SJCRH30 (cell line): ENCODE results near the gene TAF6. TPM values are rescaled to one million over a fixed set of nuclear protein-coding genes. Genes with fewer than 3 reads are reported as not detected.

Experiments used
- DNase-seq, 2 experiments: peaks; one replicate each; pipeline ENCODE4 v3.0.0-alpha.2; 2015 to 2020
- H3K27ac ChIP-seq: fragments of 250-450 bp; sonication (Bioruptor Pico); 2 replicates; pipeline ENCODE4 v1.5.1; 2020; ENCODE audit warnings: mild to moderate bottlenecking, moderate library complexity
- H3K27me3 ChIP-seq: fragments of 250-450 bp; sonication (Bioruptor Pico); 2 replicates; pipeline ENCODE4 v1.5.1; 2020; ENCODE audit warnings: mild to moderate bottlenecking, moderate library complexity
- H3K36me3 ChIP-seq: fragments of 250-450 bp; sonication (Bioruptor Pico); 2 replicates; pipeline ENCODE4 v1.5.1; 2020; ENCODE audit warnings: mild to moderate bottlenecking, moderate library complexity
- H3K4me1 ChIP-seq: fragments of 250-450 bp; sonication (Bioruptor Pico); 2 replicates; pipeline ENCODE4 v1.5.1; 2020; ENCODE audit warnings: mild to moderate bottlenecking, moderate library complexity
- H3K4me3 ChIP-seq: fragments of 250-450 bp; sonication (Bioruptor Pico); 2 replicates; pipeline ENCODE4 v1.5.1; 2020; ENCODE audit warnings: mild to moderate bottlenecking, moderate library complexity
- H3K9me3 ChIP-seq: fragments of 250-450 bp; sonication (Bioruptor Pico); replicated peaks from 2 replicates; pipeline ENCODE4 v1.5.1; 2020; ENCODE audit warnings: mild to moderate bottlenecking, moderate library complexity
- total RNA-seq: library from RNA; depleted of rRNA; stranded (reverse); fragments of >200 nt; shearing (Covaris generic); gene quantifications from 2 replicates; pipeline ENCODE4 v1.2.3, GENCODE V29; 2014; rRNA removed

The TAF6 gene
- total RNA-seq: 42.2 and 47.8 TPM in 2 replicates

DNA sequence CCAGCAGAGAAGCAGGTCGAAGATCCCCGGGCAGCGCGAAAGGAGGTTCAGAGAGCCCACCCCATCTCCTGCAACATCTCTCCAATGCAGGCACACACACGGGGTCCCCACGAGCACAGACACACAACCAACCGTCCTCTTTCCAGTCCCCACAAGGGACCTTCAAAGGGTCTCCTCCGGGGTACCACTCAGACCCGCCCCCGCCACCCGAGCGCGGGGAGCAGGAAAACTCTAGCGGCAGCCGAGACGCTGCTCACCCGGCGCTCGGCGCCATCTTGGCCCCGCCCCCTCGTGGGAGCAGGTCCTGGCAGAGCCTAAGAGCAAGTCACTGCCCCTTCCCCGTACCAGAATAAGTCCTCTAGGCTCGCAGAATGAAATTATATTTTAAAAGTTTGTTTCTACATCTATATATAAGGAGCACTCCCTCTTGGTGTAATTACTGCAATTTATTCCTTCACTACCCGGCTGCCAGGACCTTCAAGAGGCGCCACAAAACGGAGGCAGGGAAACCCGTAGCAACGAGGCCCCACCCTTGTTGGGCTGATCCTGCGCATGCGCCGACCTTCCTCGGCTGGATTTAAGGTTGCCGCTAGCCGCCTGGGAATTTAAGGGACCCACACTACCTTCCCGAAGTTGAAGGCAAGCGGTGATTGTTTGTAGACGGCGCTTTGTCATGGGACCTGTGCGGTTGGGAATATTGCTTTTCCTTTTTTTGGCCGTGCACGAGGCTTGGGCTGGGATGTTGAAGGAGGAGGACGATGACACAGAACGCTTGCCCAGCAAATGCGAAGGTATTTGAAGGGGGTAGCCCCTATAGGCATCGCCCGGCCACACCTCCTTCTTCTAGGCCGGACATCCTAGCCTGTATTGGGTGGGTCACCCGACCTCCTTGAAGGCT, at the start of gene TAF6, which contains the start of gene CNPY4:
Gene TAF6, minus strand, starts transcription at position 287 of the 898 bp plus-strand sequence. CDS start 5,149 bp downstream, outside the sequence.
Gene CNPY4, plus strand, starts transcription at position 563 of the 898 bp plus-strand sequence. Its CDS starts 111 bp downstream, at position 674.
- Histone ChIP-seq H3K4me1 (no peaks in the 10 kb centered on the region), H3K27me3 (no peaks in the 10 kb centered on the region), H3K36me3 (no peaks in the 10 kb centered on the region), H3K27ac (peak within 1 kb of the TSS; percentile 92), H3K4me3 (peak within 1 kb of the TSS; percentile 80), H3K9me3 (no peaks in the 10 kb centered on the region)
- peak; percentile 97 to 98 for DNase-seq

DNA sequence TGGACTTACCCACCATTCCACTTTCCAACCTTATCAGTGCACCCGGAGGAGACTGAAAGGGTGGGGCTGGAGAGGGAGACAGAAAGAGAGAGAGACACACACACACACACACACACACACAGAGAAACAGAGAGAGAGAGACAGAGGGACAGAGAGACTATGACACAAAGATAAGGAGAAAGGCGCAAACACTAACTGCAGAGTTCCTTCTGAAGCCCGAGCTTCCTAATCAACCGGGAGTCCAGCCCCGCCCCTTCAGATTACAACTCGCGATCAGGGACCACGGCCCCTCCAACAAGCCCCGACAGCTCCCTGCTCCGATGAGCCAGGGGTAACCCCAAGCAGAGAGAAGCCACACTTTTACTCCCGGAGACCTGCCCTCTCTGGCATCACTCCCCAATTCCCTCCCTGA, 48.8 kb upstream of the TAF6 start:
- H3K27me3 ChIP-seq: no peaks in the 10 kb centered on the region
- H3K36me3 ChIP-seq: no peaks in the 10 kb centered on the region
- H3K9me3 ChIP-seq: no peaks in the 10 kb centered on the region
- peak overlapping the region; percentile 63 for H3K27ac ChIP-seq
- DNase-seq: peak in 1 of 2 experiments; percentile 45
- peak overlapping the region; percentile 55 for H3K4me3 ChIP-seq
- H3K4me1 ChIP-seq: peaks cover 13% of the 10 kb centered on the region

DNA sequence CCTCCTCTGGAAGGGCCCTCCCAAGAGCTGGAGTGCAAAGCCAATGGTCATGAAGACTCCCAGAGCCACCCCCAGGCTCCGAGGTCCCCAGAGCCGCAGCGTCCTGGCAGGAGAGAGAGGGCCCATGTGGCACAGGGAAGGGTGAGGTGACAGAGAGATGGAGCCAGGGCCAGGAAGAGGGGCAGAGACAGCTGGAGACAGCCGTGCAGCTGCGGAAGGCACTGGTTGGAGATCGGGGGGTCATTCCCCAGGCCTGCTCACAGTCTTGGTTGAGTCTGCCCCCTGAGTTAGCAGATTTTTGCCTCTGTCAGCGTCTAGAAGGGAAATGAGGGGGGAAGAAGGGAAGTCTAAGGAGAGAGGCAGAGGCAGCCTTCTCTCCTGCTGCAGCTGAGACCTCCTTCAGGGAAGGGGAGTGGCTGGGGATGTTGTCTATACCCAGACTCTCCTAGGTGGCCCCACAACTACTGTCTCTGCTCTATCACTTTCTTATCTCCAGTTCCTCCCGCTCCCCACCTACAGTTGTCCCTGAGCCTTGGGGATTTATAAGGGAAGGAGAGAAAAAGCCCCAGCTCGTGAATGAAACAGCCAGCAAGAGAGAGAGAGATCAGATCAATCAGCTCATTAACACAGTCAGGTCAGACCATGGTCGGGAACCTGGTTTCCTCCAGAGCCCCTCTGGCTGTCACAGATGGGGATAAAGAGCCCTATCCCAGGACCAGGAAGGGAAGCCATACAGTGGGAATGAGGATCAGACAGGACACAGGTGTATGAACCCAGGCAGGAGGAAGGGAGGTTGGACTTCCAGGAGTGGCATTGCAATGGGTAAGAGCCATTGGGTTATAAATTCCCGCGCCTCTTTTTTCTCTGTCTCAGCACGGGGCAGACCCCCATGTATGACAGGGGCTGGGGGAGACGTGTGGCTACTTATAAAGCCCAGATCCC, 48.1 kb upstream of the TAF6 start:
- H3K4me1 ChIP-seq: peaks cover 13% of the 10 kb centered on the region
- peak; percentile 52 to 62 for DNase-seq
- H3K36me3 ChIP-seq: no peaks in the 10 kb centered on the region
- H3K27me3 ChIP-seq: no peaks in the 10 kb centered on the region
- H3K4me3 ChIP-seq: peak overlapping the region; percentile 55
- no peaks in the 10 kb centered on the region for H3K9me3 ChIP-seq
- H3K27ac ChIP-seq: no peak overlapping the region

DNA sequence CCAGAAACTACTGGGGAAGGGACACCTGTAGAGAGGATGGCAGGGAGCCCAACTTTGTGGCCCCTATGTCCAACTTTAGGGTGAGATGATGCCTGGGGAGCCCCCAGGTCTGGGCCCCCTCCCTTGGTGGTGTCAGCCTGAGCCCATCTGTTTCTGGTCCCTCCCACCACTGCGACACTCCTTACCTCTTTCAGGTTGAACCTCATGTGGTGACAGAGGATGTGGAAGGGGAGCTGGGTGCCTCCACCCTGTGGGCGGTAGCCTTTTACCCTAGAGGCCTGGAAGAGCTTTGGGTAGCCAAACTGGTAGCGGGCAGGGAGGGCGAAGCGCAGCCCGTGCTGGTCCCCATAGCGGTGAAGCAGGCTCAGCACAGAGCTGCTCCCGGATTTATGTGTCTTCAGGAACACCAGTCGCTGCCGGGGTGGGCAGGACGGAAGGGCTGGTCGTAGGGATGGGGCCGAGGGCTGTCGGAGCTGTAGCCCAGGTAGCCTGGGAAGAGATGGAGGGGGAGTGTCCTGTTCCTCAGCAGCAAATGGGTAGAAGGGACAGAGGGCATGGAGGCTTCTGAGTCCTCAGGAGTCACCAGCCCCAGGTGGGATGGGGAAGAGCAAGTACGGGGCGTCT, 47.3 kb upstream of the TAF6 start:
- DNase-seq: no peak
- Histone ChIP-seq H3K27me3 (no peaks in the 10 kb centered on the region), H3K27ac (no peak overlapping the region), H3K4me3 (no peak overlapping the region), H3K36me3 (no peaks in the 10 kb centered on the region), H3K9me3 (no peaks in the 10 kb centered on the region), H3K4me1 (peaks cover 13% of the 10 kb centered on the region)

DNA sequence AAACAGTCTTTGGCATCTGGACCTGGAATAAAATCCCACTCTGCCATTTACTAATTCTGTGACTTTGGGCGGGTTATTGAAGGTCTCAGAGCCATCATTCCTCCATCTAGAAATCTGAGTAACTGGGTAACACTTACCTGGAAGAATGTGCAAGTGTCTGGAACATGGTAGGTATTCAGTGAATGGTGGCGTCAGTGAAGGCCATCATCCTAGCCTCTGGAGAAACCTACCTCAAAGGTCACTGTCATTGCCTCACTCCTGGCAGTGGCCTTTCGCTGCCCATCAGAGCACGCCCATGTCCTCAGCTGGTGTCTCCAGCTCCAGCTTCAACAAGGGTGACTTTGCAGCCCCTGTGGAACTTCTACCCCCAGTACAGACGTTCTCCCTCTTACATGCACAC, 44.7 kb upstream of the TAF6 start:
- Histone ChIP-seq H3K4me1 (peaks cover 8% of the 10 kb centered on the region), H3K9me3 (no peaks in the 10 kb centered on the region), H3K36me3 (no peaks in the 10 kb centered on the region), H3K27me3 (no peaks in the 10 kb centered on the region), H3K27ac (no peak overlapping the region), H3K4me3 (no peak overlapping the region)
- no peak for DNase-seq

DNA sequence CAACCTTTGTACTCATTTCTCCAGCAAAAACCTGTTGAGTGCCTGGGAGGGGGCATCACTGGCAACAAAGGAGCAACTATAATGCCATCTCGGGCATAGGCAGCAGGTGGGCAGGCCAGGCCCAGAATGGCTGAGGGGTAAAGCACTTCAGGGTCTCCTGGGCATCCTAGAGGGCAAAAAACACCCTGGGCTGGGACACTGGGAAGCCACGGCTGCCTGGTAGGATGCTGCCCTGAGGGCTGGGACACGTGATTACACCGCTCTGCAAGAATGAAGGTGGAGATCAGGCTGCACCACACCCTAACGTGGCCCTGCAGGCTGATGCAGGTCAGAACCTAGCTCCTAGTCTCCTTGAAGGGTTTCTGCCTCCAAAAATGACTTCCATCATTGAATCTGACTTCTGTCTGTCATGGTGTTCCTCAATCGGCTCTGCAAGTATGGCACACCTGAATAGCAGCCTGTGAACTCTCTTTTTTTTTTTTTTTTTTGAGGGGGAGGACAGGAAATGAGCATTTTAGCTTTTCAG, 43.9 kb upstream of the TAF6 start:
- Histone ChIP-seq H3K9me3 (no peaks in the 10 kb centered on the region), H3K4me3 (no peak overlapping the region), H3K27ac (no peak overlapping the region), H3K36me3 (no peaks in the 10 kb centered on the region), H3K4me1 (peaks cover 8% of the 10 kb centered on the region), H3K27me3 (no peaks in the 10 kb centered on the region)
- DNase-seq: no peak

DNA sequence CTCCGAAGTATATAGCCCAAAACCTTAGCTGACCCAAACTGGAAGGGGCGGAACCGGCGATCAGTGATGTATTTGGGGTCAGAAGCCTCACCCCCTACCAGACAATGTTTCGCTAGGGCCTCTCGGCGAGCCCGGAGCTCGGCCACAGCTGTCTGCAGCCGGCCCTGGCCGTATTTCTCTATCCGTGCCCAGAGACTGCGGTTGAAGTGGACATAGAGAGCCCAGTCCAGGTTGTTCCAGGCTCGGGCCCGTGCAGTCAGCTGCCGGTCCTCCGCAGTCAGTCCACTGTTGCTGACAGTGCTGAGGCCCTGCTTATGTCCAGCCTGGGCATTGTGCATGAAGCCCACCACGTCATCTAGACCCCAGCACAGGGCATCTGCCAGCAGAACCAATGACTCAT, 40.9 kb upstream of the TAF6 start:
- Histone ChIP-seq H3K4me1 (peaks cover 3% of the 10 kb centered on the region; the same call in 1 of the 2 replicates), H3K27me3 (no peaks in the 10 kb centered on the region), H3K4me3 (no peak overlapping the region), H3K27ac (no peak overlapping the region), H3K36me3 (peaks cover 11% of the 10 kb centered on the region), H3K9me3 (no peaks in the 10 kb centered on the region)
- peak in 1 of 2 experiments; percentile 1 for DNase-seq

DNA sequence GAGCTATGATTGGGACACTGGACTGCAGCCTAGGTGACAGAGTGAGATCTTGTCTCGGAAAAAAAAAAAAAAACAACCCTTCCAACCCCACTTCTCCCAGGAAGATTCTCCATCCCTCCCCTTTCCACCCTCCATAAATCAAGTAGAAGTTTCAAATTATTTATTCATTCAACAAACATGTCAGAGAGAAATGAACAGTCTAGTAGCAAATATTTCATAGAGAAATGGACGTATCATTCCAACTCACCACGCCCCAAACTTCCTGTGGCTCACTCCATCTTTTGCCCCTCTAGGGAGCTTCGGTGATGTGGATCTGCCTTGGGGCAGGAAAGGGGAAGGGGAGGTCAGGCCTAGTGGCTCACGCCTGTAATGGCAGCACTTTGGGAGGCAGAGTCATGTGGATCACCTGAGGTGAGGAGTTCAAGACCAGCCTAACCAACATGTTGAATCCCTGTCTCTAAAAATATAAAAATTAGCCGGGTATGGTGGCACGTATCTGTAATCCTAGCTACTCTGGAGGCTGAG, 40.0 kb upstream of the TAF6 start:
- Histone ChIP-seq H3K27me3 (no peaks in the 10 kb centered on the region), H3K36me3 (peaks cover 11% of the 10 kb centered on the region), H3K27ac (peak overlapping the region; percentile 53), H3K4me1 (peaks cover 3% of the 10 kb centered on the region; the same call in 1 of the 2 replicates), H3K4me3 (peak overlapping the region; percentile 100), H3K9me3 (no peaks in the 10 kb centered on the region)
- DNase-seq: peak; percentile 39 to 41

DNA sequence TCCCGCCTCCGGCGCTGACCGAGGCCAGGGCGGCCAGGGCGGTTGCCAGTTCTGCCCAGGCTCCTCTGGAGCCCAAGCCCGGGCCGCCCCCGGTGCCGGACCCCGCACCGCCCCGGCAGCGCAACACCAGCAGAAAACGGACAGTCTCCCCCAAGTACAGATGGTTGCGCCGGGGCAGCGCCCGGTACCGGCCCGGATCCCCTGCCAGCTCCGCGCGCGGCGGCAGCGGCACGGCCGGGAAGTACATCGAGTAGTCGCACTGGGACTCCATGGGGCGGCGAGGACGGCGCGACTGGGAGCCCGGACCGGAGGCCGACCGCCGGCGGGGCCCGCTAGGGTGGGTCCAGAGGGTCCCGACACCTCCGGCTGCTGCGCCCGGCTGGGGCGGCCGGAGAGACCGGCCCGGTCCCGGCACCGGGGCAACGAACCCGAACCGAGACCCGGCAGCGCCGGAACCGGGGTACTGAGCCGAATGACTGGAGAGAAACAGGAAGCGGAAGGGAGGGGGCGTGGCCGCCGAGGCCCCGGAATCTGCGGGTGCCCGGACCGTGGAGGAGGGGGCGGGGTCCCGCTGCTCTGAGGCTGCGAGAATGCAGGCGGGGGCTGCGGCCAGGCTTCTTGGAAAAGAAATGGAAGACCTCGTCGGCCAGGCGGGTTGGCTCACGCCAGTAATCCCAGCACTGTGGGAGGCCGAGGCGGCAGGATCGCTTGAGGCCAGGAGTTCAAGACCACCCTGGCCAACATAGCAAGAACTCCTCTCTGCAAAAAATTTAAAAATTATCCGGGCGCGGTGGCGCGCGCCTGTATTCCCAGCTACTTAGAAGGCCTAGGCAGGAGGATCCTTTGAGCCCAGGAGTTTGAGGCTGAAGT, 39.3 kb upstream of the TAF6 start, which contains the start of gene TRAPPC14:
Gene TRAPPC14, minus strand, starts transcription at position 495 of the 870 bp plus-strand sequence. Its CDS starts 224 bp downstream, at position 271.
- H3K36me3 ChIP-seq: peaks cover 11% of the 10 kb centered on the region
- H3K4me3 ChIP-seq: peak within 1 kb of the TSS; percentile 100
- peak; percentile 93 to 96 for DNase-seq
- H3K9me3 ChIP-seq: no peaks in the 10 kb centered on the region
- H3K27ac ChIP-seq: peak within 1 kb of the TSS; percentile 53
- H3K27me3 ChIP-seq: no peaks in the 10 kb centered on the region
- H3K4me1 ChIP-seq: peaks cover 3% of the 10 kb centered on the region; the same call in 1 of the 2 replicates

DNA sequence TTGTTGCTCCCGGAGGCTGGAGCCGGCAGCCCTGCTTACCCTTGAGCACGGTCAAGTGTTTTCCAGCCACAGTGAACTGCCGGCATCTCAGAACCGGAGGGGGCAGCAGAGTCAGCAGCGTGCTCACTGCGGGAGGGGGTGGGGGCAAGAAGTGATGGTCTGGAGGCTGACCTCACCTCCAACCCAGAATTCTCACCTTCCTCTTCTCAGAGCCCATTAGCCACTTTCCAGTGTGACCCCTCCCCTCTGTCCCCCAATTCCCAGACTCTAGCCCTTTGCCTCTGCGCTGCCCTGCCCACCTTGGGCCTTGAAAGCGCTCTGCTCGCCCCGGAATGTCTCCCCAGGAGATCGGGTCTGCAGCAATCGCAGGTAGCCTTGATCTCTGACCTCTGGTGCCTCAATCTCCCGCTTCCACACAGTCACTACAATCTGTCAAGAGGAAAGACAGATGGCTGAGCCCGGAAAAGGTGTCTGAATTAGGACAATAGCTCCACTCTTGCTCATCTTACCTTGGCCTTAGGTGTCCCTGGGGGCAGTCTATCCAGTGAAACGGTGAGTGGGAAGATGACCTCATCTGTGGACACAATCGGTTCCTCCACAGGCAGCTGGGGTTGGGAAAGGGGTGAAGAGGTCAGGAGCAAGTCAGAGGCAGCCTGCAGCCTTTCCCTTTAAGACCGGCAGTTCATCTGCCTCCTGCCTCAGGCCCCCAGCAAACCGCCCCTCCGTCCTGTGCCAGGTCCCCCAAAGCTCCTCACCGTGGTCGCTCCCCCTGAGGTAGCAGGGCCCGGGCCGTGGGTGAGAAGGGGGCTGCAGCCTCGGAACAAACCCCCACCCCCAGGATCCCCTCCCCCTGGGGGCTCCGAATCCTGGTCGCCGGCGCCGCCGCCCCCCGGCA, 38.4 kb upstream of the TAF6 start:
- peak overlapping the region; percentile 100 for H3K4me3 ChIP-seq
- peak overlapping the region; percentile 53; the same call in 1 of the 2 replicates for H3K27ac ChIP-seq
- H3K27me3 ChIP-seq: no peaks in the 10 kb centered on the region
- DNase-seq: peak in 1 of 2 experiments; percentile 36
- H3K4me1 ChIP-seq: peaks cover 3% of the 10 kb centered on the region; the same call in 1 of the 2 replicates
- H3K9me3 ChIP-seq: no peaks in the 10 kb centered on the region
- H3K36me3 ChIP-seq: peaks cover 11% of the 10 kb centered on the region

DNA sequence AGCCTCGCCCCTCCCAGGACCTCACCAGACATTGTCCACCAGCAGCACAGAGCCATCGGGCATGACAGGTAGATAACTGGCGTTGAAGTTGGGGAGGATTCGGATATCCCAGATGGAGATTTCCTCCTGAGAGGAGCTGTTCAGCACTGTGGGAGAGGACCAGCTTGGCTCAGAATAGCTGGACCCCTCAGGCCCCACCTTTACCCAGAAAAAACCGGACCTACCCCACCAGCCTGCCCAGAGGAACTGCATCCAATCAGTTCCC, 37.8 kb upstream of the TAF6 start:
- H3K4me3 ChIP-seq: no peak overlapping the region
- H3K27ac ChIP-seq: no peak overlapping the region

DNA sequence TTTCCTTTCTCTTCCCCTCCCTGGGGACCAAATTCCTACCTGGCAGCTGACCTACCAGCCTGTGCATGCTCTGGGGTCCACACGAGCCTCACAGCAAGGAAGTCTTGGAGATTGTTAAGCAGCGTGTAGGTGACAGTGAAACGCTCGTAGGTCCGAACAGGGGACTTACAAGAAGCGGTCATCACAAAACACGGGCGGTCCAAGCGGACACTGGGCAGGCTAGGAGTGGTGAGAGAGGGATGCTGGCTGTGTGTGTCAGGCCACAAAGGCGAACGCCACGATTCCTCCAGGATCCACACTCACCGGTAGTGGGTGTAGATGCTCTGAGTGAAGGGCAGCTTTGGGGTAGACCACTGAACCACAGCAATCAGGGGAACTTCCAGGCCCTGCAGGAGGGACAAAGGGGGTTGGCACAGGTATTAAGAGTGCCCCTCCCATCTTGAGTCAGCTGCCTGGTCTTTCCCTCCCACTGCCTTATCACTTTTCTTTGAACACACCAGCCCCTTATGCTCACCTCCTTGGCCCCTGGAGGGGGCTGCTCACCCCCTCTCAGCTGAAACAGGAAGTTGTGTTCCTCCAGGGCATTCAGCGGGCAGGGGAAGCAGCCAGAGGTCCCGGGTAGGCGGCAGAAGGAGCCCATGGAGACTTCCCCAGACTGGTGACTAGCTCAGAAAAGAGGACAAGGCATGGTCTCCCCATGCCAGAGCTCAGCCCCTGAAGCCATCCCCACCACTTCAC, 37.3 kb upstream of the TAF6 start:
- H3K27ac ChIP-seq: no peak overlapping the region

More for the DNA sequence above, 37.8 kb upstream of the TAF6 start:
- H3K27me3 ChIP-seq: no peaks in the 10 kb centered on the region
- H3K9me3 ChIP-seq: no peaks in the 10 kb centered on the region
- H3K36me3 ChIP-seq: peaks cover 11% of the 10 kb centered on the region
- peaks cover 3% of the 10 kb centered on the region; the same call in 1 of the 2 replicates for H3K4me1 ChIP-seq
- no peak for DNase-seq

More for the DNA sequence above, 37.3 kb upstream of the TAF6 start:
- H3K4me1 ChIP-seq: peaks cover 3% of the 10 kb centered on the region; the same call in 1 of the 2 replicates
- H3K9me3 ChIP-seq: no peaks in the 10 kb centered on the region
- H3K36me3 ChIP-seq: peaks cover 11% of the 10 kb centered on the region
- no peak for DNase-seq
- H3K4me3 ChIP-seq: no peak overlapping the region
- H3K27me3 ChIP-seq: no peaks in the 10 kb centered on the region
